CD4-positive, alpha-beta T cell treated with Interleukin-17A for 1 hour (primary cell): ENCODE measurements around the gene CD79B.
"Not testable (repeated sequence)": the region's sequence is repeated elsewhere in the genome, so short reads cannot be mapped to it uniquely, and the experiment has no call there.

Experiments
- DNase-seq: peaks from one replicate; pipeline ENCODE4 v3.0.0-alpha.2; 2020

CD79B gene

DNA sequence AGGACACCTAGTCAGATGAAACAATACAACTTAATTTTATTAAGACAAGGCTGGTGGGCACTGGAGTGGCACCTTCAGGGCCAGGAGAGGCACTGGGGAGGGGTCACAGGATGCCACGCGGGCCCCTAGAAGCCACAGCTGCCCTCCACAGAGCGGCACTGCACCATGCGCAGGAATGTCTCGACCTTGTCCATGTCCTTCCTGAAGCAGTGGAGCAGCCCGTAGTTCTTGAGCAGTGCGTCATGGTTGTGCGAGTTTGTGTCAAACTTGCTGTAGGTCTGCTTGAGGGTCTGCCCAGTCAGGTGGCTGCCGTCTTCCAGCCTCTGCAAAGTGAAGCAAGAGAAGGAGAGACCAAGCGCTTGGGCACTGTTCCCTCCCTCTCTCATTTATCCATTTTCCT lies 22.5 kb downstream of the CD79B start:
- DNase-seq, result not testable (repeated sequence)

DNA sequence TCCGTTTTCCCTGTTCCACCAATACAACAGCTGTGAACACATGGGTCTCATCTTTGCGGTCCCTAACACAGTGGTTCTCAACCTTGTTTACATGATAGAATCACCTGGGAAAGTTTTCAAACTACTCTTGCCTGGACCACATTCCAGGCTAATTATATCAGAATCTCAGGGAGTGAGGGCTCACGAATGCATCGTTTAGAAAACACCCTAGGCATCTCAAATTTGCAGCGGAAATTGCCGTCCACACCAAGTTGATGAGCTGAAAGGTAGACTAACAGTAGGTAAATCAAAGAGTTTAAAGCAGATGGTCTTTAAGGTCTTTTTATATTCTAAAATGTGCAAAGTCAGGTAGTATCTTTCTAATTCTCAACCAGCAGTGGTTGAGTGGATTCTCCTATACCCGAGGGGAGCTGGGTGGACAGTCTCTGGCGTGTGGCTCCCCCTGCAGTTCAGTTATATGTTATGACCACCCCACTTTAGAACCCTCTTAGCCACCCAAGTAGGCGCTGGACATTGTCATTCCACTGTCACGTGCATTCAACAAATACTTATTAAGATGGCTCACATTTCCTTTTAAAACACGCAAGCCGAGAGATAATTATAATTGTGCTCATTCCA lies 24.9 kb downstream of the CD79B start:
- not testable (repeated sequence) for DNase-seq

DNA sequence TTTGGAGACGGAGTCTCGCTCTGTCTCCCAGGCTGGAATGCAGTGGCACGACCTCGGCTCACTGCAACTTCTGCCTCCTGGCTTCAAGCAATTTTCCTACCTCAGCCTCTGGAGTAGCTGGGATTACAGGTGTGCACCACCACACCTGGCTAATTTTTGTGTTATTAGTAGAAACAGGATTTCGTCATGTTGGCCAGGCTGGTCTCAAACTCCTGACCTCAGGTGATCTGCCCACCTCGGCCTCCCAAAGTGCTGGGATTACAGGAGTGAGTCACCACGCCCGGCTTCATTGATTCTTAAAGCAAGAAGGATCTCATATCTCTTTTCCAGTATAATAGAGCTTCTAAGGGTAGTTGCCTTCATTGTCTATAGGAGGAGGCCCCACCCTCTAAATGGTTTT lies 27.3 kb downstream of the CD79B start:
- DNase-seq, result not testable (repeated sequence)

DNA sequence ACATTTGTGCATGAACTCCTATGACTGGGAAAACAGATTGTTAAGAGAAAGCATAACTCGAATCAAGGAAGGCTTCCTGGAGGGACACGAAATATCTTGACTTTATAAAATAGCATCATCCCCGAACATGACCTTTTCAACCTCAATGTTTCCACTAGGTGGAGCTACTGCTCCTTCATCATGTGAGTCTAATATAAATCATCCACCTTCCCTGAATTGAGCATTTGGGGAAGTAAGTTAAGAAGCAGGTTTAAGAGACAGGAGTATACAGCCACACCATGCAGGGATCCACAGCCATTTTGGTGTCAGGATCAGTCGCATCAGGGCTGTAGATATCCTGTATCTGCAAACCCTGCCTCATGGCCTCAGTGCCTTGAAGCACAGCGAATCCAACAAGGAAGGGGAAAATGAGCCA lies 28.3 kb downstream of the CD79B start:
- peak; percentile 66 for DNase-seq

DNA sequence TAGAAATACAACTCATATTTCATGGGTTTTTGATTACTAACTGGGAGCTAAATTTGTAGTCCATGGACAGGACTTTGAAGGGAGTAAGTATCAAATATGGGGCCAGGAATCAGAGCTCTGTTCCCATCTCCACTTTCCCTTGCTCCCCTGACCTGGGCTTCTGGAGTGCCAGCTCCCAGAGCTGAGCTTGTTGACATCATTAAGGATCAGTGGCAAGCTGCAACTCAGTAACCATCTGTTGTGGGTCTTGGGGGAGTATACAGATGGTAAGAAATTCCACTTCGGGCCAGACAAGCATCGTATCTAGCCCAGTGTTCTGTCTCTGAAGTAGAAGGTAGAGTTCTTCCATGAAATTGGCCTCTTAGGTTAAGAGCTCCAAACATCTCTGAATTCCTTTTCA lies 30.2 kb downstream of the CD79B start:
- not testable (repeated sequence) for DNase-seq

DNA sequence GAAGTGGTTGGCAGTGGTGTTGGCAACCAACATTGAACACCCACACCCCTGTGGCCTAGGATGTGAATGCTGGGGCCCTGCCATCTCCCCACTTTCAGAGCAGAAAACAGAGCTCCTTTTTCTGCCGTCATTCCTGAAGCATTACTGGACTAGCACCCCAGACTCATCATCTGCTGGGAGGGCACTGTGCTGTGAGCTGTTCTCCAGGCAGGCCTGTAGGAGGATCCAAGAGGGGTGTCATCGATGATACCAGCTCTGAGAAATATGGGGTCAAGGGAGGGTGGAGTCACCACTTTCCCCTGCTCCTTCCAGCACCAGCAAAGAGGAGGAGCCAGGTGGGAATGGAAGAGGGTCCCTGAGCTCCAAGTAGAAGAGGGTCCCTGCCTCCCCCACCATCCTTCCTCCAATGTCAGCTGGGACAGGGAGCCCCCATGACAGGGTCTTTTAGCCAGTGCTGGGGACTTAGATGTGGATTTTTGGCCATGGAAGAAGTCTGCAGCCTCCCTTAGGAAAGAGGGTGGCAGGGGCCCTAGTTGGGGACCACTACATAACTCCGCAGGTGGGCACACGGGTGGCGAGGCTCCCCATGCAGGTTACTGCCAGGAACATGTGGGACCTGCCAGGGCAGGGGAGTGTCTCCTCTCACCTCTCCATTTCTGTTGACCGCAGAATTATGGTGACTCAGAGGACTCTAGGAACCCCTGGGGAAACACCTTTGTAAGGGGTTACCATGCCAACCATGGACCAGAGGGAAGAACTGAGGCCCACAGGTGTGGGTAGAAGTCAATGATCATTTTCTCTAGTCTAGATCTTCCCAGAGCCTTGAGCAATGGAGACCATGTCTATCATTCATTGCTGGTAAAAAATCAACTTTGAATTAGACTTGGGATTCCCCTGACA lies 33.0 kb downstream of the CD79B start:
- peak; percentile 50 for DNase-seq

DNA sequence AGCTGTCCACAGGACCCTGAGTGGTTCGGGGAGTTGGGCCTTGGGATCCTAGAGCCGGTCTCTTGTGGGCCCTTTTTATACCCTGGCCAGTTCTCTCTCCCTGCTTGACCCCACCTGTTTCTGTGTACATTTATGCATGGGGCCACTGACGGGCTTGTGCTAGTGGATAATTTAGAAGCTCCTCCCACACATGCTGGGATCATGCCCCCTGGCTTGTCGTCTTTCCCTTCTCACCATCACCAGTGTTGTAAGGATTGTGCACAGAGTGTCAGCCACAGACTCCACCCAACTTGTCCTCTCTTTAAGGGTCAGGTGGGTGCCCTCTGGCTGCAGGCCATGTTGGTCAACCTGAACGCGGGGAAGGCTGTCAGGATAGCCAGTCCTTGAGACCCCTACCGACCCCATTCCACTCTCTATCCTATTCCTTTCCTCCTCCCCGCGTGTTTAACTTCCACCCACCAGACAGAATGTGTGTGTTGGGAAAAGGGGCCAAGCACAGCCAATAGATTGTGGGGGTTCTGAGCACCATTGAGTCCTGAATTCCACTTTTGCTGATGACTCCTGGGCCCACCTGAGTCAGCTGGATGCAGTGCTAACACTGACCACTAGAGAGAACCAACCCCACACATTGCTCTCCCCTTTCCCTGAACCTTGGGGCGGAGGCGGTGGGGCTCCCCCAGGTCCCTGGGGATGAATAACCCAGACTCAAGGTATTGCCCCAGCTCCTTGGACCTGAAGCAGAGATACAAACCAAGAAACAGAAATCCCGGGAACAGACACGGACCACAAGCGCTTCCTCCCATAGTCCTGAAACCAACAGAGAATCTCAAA lies 35.4 kb downstream of the CD79B start, which contains the start of gene CSH1:
TSS of gene CSH1 (minus strand) at position 51 of the 831 bp plus-strand sequence. CDS start 63 bp downstream, outside the sequence.
- DNase-seq, result not testable (repeated sequence)

DNA sequence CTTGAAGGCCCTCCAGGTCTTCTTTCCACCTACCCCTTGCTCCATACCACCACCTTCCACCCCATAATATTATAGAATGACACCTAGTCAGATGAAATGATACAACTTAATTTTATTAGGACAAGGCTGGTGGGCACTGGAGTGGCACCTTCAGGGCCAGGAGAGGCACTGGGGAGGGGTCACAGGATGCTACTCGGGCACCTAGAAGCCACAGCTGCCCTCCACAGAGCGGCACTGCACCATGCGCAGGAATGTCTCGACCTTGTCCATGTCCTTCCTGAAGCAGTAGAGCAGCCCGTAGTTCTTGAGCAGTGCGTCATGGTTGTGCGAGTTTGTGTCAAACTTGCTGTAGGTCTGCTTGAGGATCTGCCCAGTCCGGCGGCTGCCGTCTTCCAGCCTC lies 37.3 kb downstream of the CD79B start:
- DNase-seq, result not testable (repeated sequence)

DNA sequence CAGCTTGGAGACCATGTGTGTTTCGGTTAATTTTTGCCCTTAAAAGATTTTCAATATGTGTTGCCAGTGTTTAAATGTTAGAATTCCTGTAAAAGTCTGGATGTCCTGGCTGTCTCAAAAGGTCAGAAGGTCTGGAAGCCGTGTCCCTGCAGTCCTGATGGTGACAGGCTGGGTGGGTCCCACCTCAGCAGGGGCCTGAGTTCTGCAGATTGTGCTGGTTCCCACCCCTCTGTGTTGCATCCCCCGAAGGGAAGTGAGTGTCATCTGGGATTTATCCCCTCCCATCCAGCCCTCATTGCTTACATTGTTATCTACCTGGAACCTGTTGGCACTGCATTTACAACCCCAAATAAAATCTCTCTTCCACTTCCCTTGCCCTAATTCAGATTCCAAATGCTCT lies 38.1 kb downstream of the CD79B start:
- not testable (repeated sequence) for DNase-seq

DNA sequence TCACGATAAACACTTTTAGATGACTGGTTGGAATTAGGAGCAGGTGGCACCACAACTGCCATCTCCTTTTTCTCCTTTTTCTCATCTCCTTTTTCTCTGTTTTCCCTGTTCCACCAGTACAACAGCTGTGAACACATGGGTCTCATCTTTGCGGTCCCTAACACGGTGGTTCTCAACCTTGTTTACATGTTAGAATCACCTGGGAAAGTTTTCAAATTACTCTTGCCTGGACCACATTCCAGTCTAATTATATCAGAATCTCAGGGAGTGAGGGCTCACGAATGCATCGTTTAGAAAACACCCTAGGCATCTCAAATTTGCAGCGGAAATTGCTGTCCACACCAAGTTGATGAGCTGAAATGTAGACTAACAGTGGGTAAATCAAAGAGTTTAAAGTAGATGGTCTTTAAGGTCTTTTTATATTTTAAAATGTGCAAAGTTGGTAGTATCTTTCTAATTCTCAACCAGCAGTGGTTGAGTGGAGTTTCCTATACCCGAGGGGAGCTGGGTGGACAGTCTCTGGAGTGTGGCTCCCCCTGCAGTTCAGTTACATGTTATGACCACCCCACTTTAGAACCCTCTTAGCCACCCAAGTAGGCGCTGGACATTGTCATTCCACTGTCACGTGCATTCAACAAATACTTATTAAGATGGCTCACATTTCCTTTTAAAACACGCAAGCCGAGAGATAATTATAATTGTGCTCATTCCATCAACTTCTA lies 39.7 kb downstream of the CD79B start:
- not testable (repeated sequence) for DNase-seq

DNA sequence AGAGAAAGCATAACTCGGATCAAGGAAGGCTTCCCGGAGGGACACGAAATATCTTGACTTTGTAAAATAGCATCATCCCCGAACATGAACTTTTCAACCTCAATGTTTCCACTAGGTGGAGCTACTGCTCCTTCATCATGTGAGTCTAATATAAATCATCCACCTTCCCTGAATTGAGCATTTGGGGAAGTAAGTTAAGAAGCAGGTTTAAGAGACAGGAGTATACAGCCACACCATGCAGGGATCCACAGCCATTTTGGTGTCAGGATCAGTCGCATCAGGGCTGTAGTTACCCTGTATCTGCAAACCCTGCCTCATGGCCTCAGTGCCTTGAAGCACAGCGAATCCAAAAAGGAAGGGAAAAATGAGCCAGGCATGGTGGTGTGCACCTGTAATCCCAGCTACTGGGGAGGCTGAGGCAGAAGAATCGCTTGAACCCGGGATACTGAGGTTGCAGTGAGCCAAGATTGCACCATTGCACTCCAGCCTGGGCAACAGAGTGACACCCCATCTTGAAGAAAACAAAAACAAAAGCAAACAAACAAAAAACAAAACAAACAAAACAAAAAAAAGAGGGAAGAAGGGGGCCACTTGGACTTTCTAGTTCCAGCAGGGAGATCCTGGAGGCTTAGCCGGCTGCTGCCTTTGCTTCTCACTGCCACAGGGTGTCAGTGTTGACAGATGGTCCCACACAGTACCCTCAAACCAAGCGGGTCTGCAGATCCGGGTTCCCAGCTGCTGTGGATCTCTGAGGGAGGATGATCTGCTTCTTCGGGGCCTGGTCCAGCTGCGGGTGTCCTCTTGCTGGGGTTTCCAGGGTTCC lies 42.9 kb downstream of the CD79B start:
- DNase-seq, result peak; percentile 39

DNA sequence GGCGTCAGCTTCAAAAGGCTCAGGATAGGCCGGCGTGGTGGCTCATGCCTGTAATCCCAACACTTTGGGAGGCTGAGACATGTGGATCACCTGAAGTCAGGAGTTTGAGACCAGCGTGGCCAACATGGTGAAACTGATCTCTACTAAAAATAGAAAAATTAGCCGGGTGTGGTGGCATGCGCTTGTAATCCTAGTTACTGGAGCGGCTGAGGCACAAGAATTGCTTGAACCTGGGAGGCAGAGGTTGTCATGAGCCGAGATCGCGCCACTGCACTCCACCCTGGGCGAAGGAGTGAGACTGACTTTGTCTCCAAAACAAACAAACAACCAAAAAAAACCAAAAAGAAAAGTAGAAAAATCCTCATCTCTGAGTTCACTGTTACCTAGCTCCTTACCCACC lies 47.0 kb downstream of the CD79B start:
- not testable (repeated sequence) for DNase-seq

DNA sequence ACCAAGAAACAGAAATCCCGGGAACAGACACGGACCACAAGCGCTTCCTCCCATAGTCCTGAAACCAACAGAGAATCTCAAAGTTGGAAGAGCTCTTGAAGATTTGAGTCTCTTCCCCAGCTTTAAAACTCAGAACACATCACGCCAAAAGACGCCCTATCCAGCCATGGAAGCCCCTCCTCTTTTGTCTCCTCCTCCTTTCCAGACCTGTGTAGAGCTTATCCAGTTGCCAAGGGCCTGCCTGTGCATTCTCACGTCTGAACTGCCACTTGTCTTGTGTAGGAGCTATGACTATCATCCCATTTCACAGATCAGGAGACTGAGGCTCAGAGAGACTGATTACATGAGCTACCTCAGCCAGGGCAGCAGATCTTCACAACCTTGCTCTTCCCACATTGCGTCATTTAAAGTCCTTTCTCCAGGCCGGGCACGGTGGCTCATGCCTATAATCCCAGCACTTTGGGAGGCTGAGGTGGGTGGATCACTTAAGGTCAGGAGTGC lies 49.5 kb downstream of the CD79B start:
- not testable (repeated sequence) for DNase-seq

DNA sequence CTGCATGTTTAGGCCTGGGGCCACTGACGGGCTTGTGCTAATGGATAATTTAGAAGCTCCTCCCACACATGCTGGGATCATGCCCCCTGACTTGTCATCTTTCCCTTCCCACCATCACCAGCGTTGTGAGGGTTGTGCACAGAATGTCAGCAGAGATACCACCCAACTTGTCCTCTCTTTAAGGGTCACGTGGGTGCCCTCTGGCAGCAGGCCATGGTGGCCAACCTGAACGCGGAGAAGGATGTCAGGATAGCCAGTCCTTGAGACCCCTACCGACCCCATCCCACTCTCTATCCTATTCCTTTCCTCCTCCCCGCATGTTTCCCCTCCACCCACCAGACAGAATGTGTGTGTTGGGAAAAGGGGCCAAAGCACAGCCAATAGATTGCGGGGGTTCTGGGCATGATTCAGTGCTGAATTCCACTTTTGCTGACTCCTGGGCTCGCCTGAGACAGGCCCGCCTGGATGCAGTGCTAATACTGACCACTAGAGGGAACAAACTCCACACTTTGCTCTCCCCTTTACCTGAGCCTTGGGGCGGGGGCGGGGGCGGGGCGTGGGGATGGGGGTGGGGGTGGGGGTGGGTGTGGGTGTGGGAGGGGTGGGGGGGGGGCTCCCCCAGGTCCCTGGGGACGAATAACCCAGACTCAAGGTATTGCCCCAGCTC lies 50.1 kb downstream of the CD79B start, which contains the start of gene GH2:
TSS of gene GH2 (minus strand) at position 10 of the 667 bp plus-strand sequence. CDS start 143 bp downstream, outside the sequence.
- peak; percentile 70 for DNase-seq

DNA sequence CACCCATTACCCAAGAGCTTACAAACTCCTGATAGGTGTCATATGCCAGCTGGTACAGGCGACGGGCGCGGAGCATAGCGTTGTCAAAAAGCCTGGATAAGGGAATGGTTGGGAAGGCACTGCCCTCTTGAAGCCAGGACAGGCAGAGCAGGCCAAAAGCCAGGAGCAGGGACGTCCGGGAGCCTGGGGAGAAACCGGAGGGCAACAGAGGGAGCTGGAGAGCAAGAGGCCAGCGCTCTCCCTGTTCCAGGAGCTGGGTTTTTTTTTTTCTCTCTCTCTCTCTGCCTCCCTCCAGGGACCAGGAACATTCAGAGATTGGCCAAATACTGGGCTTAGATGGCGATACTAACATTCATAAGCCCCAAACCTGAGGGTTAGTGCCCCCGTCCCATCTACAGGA lies 50.8 kb downstream of the CD79B start:
- DNase-seq, result not testable (repeated sequence)

DNA sequence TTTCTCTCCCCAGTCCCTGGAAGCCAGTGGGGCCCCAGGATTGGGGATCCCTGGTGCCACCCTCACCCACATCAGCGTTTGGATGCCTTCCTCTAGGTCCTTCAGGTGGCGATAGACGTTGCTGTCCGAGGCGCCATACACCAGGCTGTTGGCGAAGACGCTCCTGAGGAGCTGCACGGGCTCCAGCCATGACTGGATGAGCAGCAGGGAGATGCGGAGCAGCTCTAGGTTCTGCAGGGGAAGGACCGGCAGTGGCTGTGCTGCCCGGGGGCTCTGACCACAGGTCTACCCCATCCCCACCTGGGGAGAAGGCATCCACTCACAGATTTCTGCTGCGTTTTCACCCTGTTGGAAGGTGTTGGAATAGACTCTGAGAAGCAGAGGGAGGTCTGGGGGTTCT lies 51.4 kb downstream of the CD79B start:
- DNase-seq, result no peak
